ENCODE results near the gene TMEM115.
A peak's percentile ranks its signal among the peaks of the same experiment; 100 is the strongest.

Gene TMEM115

DNA sequence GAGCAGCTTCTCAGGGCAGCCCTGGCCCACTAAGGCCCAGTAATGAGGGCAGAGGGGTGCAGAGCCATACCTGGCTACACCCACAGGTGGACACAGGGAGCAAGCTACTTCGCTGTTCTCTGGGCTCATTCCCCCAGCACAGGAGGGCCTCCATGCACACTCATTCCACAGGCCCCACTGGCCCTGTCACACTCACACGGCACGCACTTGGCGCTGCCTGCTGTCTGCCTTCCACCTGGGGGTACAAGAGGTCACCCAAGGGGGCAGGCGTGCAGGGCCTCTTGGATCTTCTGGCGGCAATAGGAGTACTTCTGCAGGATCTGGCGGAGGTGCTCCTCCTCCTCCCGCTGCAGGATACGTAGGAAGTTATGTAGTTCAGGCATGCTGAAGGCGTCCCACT, 29.0 kb downstream of the TMEM115 start:
- DNase-seq: no peak

DNA sequence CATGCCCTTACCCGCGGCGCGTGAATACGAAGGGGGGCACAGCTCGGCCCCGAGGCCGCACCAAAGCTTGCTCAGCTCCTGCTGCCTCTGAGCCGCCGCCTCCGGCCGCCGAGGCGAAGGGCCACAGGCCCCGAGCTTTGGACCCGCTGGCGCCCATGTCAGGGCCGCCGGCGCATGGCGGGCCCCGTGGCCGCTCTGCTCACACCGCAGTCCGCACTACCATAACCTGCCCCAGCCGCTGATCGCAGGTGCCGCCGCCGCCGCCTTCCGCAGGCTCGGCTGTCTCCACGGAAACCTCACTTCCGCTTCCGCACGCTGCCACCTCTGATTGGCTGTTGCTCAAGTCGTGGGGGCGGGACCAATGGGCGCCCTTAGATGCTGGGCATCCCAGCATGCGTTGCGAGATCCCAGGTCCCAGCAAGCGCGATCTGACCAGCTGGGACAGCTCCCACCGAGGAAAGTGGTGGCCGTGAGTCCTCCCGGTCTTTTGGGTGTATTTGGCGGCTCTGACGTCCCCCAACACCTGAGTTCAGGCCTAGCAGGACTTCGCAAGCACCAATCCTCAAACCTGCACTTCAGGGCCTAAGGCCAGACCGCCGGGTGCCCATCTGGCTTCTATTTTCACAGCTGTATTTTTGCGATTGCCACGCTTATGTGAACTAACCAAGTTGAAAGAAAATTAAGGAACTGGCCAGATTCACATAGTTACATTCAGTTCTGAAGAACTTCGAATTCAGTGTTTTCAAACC, 31.2 kb downstream of the TMEM115 start, which contains the start of gene TUSC2:
Gene TUSC2, minus strand, starts transcription at position 281 of the 749 bp plus-strand sequence. Its CDS starts 124 bp downstream, at position 157.
- DNase-seq: peak; percentile 79 to 92

DNA sequence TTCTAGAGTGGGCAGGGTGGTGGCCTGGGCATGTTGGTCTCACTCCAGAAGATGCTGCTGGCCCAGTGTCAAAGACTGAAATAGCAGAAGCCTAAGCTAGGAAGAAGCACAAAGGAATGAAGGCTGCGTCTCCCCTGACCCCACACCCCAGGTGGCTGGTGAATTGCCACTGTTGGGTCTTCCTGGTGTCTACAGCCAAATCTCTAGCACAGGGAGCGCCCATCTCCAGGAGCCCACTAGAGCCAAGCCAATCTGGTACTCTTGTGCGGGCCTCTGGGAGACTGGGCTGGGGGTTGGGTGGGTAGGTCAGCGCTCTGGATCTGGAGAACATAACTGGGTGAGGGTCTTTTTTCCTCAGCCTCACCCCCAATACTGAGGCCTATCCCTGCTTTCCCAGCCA, 32.2 kb downstream of the TMEM115 start:
- DNase-seq: no peak

DNA sequence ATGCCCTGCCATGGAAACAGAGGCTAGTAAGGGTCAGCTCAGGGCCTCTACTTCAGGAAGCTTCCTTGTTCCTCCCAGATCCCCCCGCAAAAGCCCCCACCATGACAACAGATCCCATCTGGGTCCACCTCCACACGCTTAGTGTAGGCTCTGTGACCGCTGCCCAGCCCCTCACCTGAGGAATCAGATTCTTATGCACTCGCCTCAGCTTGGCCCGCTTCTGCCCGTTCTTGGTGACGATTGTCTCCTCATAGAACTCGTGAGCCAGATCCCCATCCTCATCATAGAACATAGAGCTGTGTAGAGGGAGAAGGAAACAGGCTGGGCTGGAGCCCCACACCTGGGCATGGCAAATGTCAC, 33.2 kb downstream of the TMEM115 start:
- DNase-seq: no peak

DNA sequence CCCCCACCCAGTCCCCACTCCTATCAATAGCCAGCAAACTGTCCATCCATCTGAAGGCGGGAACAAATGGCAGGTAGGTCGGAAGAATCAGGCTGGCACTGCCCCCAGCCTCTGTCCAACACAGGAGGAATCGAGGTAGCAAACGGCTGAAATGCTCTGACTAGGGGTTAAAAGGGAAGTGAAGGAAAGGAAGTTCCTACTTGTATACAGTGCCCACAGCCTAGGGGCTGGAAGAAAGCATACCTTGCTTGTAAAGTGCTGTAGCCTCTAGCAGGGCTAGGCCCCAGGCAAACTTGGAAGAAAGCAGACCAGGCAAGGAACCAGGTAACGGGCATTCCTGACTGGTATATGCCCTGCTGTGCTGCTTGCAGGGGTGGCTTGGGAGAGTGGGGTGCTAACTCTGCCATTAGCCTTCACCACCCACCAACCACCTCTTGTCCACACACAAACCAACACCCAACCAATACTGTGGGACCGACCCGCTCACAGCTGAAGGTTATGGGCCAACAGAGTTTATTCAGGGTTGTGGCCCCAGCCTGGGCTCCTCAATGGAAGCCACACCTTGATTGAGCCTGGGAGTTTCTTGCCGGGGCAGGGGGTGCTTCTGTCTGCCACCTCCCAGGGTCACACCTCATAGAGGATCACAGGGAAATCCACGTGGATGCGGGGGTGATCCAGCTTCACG, 33.7 kb downstream of the TMEM115 start:
- no peak for DNase-seq

DNA sequence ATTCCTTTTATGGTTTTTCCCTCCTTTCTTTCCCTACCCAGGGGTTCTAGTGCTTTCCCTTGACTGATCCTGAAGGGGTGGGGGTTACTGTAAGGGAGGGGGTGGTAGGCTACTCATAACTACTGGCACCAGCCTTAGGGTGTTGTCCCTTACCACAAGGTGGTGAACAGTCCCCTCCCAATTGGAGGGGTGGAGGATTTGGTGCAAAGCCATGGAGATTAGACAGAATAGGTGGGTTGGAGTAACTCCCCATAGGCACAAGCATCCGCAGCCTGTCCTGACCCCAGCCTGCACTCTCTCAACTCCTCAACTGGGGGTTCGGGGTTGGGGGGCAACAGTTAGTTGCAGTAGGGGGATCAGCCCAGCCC, 34.2 kb downstream of the TMEM115 start:
- DNase-seq: no peak

DNA sequence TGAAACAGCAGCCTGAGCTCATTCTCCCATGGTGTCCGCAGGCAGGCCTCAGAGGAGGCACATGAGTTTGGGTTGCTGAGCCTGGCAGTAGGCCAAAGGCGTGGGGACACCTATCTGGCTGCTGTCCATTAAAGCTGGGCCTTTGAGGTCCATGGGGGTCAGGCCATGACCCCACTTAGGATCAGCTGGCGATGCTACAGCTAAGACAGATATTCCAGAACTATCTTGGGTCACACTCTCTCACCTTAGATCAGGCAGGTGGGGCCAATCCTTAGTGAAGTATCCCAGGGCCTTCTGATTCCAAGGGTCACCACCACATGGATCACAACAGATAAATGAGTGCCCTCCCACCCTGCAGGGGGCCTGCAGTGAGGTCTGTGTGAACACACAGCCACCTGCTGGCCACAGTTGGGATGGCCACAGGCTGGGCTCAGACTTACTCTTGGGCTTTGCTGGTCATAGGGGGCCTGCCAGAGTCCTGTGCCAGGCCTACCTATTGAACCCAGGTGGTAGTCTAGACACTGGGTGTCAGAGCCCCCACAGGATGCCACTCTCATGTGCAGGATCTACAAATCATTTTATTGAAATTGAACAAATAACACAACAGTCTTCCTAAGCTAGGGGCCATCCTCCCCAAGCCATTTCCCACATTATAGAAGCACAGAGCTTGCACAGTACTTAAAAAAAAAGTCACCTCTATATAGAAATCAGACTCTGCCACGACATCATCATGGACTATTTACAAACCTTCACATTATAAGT, 34.8 kb downstream of the TMEM115 start:
- DNase-seq: peak; percentile 9 to 22

DNA sequence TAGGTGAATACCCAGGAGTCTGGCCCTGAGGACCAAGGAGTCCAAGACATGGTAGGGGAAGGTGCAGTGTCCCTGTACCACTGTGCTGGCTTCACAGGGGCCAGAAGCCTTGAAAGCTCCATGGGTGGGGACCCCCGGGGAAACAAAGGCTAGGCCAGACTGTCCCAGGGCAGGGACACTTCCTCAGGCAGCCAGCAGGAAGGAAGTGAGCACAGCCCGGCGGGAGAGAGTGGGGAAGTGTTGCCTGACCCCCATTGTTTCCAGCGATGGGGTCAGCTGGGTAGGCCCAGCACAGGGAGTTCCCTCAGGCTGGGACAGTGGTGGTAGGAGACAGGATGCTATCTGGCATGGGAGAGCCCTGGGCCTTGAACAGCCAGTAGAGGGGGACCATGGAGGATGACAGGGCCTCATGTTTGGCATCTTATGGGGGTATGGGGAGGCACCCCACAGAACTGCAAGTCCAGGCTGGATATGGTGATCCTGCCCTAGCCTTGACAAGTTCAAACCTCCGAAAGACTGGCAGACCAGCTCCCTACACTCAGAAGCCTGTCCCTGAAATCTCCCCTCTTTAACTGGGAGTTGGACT, 35.6 kb downstream of the TMEM115 start:
- DNase-seq: no peak

DNA sequence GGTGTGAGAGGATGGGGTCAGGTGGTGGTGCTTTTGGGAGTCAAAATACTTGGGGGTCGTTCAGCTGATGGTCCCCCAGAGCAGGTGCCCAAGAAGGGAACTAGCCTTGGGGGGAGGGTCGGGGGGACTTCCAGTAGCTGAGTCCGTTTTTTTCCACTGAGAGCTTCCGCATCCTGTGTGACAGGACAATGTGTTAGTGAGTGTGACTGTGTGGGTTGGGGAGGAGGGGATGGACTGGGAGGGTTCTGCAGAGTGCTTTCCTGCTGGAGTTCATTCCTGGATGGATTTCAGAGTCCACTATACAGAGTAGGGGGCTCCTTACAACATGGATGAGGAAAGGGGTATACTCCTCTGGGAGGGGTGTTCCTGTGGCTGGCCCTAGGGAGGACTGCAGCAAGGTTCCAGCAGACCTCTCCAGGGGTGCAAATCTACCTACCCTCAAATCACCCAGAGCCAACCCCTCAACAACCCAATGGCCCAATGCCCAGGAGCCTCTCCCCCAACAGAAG, 36.2 kb downstream of the TMEM115 start:
- DNase-seq: no peak

DNA sequence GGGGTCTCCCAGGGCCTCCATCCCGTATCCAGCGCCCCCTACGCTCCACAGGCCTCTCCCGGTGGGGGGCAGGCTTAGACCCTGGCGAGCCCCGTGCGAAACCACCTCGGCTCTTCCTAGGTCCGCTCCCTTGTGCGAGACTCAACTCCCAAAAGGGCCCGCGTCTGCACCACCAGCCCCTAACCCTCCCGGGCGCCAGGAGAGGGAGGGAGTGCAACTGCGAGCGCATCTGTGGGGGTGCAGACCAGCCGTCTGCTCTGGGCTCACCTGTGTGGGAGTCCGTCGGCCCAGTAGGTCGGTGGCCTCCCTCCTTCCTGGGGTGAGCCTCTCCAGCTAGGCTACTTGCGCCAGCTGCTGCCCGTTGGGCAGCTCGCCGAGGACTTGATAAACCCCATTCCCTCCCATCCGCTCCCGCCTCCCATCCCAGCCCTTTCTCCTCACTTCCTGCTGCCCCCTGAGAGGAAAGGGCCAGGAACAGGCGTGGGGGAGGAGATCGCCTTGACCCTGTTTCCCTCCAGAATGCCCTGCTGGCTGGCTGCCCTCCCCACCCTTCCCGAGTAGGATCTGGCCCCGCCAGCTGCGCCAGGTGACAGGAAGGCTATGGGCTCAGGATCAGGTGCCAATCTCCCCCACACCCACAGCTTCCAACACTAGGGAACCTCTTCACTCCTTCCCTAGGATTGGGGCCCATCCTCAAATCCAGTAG, 36.8 kb downstream of the TMEM115 start, which contains the start of gene HYAL2:
Gene HYAL2, minus strand, starts transcription at position 360 of the 706 bp plus-strand sequence. CDS start 2,256 bp downstream, outside the sequence.
- no peak for DNase-seq

DNA sequence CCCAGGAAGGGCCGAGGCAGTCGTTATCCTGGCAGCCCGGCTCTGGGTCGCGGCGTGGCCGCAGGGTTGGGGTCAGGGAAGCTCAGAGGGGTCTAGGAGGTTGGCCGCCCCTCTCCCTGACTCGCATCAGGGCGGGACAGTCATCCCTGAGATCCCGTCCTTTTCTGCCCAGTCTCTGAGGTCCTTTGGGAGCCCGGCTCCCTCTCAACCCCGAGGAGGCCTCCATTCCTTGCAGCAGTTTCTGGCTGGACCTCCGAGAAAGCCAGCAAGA, 37.3 kb downstream of the TMEM115 start:
- DNase-seq: no peak

DNA sequence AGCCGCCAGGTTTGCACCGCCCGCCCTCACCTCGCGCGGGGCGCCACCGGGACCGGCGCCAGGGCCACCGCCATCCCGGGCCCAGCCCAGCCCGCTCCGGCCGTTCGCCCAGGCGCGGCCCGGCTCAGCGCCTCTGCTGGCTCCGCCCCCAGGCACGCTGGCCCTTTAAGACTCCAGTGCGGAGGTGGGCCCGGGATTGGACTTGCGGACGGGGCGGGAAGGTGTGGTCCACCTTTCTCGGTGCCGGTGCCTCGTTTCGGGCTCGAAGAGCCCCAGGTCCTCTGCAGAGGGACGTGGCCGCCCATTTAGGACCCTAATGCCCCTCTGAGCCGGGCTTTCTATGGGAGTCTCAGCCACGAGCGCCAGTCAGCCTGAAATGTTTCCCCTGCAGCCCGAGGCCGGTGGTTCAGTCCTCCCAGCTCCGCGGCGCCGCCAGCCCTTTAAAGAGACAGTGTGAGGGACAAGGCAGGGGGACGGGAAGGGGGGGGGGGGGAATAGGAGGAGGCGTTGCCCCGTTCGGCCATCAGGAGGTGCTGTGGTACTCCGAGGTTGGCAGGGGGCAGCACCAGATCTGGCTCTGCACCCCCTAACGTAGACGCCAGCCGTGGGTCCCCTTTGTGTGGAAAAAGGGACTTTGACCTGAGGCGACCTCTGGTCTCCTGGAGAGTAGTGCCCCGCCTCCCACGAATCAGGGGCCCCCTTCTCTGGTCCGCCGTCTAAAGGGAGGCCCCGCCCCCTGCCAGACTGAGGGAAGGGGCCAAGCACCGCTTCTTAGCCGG, 37.8 kb downstream of the TMEM115 start:
- peak; percentile 75 to 83 for DNase-seq

DNA sequence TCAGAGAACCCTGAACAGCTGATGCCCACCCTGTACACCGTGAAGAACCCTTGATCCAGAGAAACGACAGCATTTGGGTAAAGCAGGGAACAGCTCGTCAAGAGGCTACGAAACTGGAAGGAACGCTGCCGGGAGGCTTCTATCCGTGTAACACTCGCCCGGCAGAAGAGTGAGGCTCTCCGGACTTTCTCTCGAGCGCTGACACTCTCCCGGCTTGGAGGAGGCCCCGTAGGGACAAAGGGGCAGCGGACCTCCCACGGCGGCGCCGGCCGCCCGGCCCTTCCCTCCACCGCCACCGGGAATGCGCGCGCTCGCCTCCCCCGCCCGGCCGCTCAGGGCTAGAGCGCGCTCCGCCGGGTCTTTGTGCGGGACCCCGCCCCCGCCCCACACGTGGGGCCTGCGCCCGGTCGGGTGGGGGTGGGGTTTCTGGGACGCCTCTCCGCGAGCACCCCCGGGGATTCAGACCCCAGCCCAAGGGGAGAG, 38.4 kb downstream of the TMEM115 start:
- peak; percentile 23 to 75 for DNase-seq

DNA sequence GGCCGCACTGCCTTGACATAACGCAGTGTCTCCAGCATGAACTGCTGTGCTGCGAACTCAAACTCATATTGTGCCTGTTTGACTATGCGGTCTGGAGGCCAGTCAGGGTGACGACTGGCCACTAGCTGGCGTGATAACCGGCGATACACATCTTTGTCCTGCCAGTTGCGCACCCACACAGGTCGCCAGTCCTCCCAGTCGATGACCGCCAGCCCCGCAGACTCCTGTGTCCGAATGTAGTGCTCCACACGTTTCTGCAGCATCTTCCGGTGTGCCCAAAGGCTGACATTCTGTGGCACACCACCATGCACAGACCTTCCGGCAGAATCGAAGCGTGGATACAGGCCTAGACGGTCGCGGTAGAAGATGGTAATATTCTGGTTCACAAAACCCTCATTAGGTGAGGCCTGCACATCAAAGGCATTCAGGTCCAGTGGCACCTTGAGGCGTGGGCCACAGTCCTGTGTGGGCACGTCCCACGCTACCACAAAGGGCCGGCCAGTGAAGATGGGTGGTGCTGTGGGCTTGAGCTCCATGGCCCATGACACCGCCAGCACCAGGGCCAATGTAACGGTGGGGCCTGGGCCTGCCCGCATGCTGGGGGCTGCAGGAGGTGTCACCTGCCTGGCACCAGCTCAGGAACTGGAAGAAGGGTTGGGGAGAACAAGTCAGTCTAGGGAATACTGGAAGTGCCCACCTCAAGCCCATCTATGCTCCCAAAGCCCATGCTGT, 39.3 kb downstream of the TMEM115 start:
- no peak for DNase-seq

DNA sequence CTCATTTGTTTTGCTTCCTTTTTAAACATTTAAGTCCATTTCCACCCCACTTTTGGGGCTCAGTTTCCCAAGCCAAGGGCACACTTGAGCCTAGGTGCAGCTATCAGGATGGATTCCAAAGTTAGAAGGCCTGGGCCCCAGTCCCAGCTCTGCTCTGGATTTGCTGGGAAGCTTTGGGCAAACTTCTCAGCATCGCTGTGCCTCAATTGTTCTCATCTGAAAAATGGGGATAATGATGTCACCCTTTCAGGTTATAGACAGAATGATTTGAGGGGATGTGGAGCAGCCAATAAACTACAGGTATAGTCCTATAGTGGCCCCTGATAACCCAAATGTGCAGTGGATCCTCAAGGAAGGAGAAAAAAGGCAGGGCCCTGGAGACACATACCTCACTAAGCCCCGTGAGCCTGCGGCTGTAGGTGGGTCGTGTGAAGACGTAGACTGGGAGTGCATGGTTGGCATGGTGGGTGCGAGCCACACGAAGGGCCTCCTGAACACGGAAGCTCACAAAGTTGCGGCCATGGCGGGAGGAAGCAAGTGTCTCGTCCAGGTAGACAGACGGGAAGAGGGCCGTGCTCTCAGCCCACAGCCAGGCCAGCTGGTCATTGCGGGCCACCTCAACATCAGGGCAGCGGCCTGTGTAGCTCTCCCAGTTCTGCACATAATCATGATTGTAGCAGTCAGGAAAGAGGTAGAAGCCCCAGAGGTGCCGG, 40.0 kb downstream of the TMEM115 start:
- no peak for DNase-seq

DNA sequence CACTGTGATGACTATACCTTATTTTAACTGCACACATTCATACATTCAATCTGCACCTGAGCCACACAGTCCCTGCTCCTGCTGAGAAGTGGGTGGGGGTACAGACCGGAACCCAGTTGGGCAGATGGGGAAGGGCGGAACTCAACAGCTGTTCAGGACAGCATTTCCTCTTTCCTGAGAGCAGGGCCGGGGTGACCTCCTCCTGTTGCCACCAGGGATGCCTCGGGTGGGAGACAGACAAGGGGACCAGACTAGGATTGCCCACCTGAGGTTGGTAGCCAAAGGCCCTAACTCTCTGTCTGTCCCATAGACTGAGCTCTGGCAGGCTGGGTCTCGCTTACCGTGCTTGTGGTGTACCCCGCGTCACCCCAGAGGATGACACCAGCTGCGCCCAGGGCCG, 40.7 kb downstream of the TMEM115 start:
- DNase-seq: no peak

DNA sequence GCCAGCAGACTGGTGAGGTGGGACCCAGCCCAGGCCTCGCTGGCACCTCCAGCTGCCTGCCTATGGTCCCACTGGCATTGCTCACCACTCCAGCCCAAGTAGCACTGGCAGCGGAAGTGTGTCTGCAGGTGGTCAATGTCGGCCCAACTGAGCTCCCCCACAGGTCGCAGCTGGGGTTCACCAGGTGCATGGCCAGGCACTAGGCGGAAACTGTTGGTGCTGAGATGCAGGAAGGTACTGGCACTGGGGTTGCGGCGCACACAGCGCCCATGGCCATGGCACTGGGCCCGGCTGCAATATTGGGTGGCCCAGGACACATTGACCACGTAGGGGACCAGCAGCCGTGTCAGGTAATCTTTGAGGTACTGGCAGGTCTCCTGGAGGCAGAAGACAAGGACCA, 41.2 kb downstream of the TMEM115 start:
- no peak for DNase-seq

DNA sequence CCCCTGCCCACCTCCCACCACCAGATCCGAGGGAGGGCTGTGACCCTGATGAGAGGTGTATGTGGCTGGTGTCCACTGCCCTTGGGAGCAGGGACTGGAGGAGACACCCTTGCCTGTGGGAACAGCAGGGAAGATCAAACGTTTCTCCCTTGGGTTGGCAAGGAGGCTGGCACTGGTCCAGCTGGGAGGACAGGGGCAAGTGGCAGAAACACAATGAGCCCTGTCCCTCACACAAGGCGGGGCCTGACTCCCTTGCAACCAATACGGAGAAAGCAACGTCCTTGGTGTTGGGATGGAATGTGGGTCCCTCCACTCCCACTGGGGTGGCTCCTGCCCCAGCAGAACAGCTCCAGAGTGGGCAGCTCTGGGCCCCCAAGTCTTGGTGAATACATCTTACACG, 42.0 kb downstream of the TMEM115 start:
- DNase-seq: no peak

DNA sequence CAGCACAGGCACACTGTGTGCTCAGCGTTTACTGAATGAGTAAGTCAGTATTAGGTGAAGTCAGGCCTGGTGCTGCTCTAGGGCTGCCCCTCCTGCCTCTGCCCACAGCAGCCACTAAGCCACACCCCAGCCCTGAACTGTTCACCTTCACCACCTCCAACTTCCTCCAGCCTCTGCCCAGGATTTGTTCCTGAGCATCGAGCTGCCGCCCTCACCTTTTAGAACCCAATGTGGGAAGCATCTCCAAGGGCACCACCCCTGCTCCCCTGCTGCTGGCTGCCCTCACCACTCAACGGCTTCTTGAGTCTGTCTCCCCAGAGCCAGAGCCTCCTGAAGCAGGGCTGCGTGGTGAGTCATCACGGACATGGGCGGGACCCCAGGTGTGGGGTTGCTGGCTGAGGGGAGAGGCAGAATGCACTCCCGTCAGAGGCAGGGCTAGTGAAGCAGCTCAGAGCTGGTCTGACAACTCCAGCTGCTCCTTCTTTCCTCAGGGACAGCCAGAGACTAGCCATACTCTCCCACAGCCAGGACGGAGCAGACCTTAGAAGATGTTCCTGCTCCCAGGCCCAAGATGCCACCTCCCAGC, 42.6 kb downstream of the TMEM115 start:
- DNase-seq: no peak

DNA sequence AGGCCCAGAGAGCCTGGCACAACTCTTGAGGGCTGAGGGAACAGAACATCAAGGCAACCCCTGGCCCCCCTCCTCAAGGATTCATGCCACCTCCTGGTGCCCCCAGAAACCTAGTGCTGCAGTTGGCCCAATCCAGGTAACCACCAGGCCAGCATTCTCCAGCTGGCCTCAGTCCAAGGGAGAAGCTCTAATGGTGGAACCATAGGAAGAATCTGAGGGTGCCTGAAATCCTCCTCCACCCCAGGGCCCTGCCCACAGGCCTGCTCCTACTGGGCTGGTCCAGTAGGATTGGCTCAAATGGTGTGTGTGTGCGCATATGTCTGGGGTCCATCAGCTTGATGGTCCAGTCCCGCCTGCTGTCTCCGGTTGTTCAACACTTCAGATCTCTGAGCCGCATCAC, 44.5 kb downstream of the TMEM115 start:
- no peak for DNase-seq

Measured in bone marrow (tissue), 2 donors.